Activated T-cell treated with anti-CD3 and anti-CD28 coated beads for 24 hours (primary cell): ENCODE data around the gene ARMC3.

Experiments used
- DNase-seq: peaks from one replicate; pipeline ENCODE4 v3.0.0-alpha.2; 2020; ENCODE audit warnings: low read depth

ARMC3 gene

GRCh38 chr10:22992621-22993020, 64.8 kb downstream of the ARMC3 start:
- no peak for DNase-seq

- no peak for DNase-seq
Measured at GRCh38 chr10:22993314-22993713, 65.5 kb downstream of the ARMC3 start.

GRCh38 chr10:22997096-22997495, 69.2 kb downstream of the ARMC3 start:
- no peak for DNase-seq

- DNase-seq, result no peak
Measured at GRCh38 chr10:22998091-22998490, 70.2 kb downstream of the ARMC3 start.

GRCh38 chr10:22999942-23000341, 72.1 kb downstream of the ARMC3 start:
- DNase-seq, result no peak

- no peak for DNase-seq
Measured at GRCh38 chr10:23001901-23002516, 74.2 kb downstream of the ARMC3 start.

GRCh38 chr10:23005150-23005549, 77.3 kb downstream of the ARMC3 start:
- DNase-seq, result no peak

GRCh38 chr10:23013581-23014335, 85.9 kb downstream of the ARMC3 start:
- no peak for DNase-seq

- DNase-seq, result no peak
Measured at GRCh38 chr10:23015021-23015707, 87.3 kb downstream of the ARMC3 start.

GRCh38 chr10:23016636-23017035, 88.8 kb downstream of the ARMC3 start:
- DNase-seq, result no peak

GRCh38 chr10:23019633-23020032, 91.8 kb downstream of the ARMC3 start:
- no peak for DNase-seq

- DNase-seq, result no peak
Measured at GRCh38 chr10:23021430-23021829, 93.6 kb downstream of the ARMC3 start.

GRCh38 chr10:23024002-23024401, 96.1 kb downstream of the ARMC3 start:
- DNase-seq, result no peak

GRCh38 chr10:23031318-23031717, 103.5 kb downstream of the ARMC3 start:
- DNase-seq, result no peak

- no peak for DNase-seq
Measured at GRCh38 chr10:23034790-23035189, 106.9 kb downstream of the ARMC3 start.

- no peak for DNase-seq
Measured at GRCh38 chr10:23035569-23035968, 107.7 kb downstream of the ARMC3 start.

- DNase-seq, result no peak
Measured at GRCh38 chr10:23037152-23037551, 109.3 kb downstream of the ARMC3 start.

- no peak for DNase-seq
Measured at GRCh38 chr10:23037561-23037960, 109.7 kb downstream of the ARMC3 start.

GRCh38 chr10:23038172-23038571, 110.3 kb downstream of the ARMC3 start:
- no peak for DNase-seq

- DNase-seq, result no peak
Measured at GRCh38 chr10:23040002-23040401, 112.1 kb downstream of the ARMC3 start.

- no peak for DNase-seq
Measured at GRCh38 chr10:23046027-23046426, 118.2 kb downstream of the ARMC3 start.

- DNase-seq, result no peak
Measured at GRCh38 chr10:23047201-23048050, 119.6 kb downstream of the ARMC3 start.
